Ovary (tissue), 3 donors: ENCODE results near the gene KCNK17.

Experiments
- CTCF ChIP-seq, 3 donors: fragments of 450-650 bp in 2 of 3; fragments of 200-600 bp in 1 of 3; IDR thresholded peaks; one replicate each; pipeline versions ENCODE4 v1.5.1 to v1.8.0; 2016 to 2022; ENCODE audit warnings: antibody characterized with exemption in 3 of 3, mild to moderate bottlenecking in 1 of 3
- EP300 ChIP-seq: sonication (generic); formaldehyde crosslinking; IDR thresholded peaks from one replicate; pipeline ENCODE4 v1.6.1; 2017; ENCODE audit warnings: antibody characterized with exemption
- POLR2A ChIP-seq: fragments of 450-650 bp; IDR thresholded peaks from one replicate; pipeline ENCODE4 v1.6.1; 2017; ENCODE audit warnings: antibody characterized with exemption, mild to moderate bottlenecking, moderate library complexity
- donor health status: DM: no; HTN: no; CAD: no.

GRCh38 chr6:39261751-39262150 lies 52.5 kb downstream of the KCNK17 start:
- TF ChIP-seq CTCF (IDR thresholded peaks at IDR 0.05) (no peak), EP300 (no peak), POLR2A (no peak)
